DMS114 treated with DMSO at 0.1 percent for 48 hours (cell line): ENCODE measurements around the gene DNAI2.

Experiments used
- DNase-seq: peaks from one replicate; lab custom pipeline; 2025; ENCODE audit not compliant: unreplicated experiment; lab: John Stamatoyannopoulos, UW

The DNAI2 gene, protein sequence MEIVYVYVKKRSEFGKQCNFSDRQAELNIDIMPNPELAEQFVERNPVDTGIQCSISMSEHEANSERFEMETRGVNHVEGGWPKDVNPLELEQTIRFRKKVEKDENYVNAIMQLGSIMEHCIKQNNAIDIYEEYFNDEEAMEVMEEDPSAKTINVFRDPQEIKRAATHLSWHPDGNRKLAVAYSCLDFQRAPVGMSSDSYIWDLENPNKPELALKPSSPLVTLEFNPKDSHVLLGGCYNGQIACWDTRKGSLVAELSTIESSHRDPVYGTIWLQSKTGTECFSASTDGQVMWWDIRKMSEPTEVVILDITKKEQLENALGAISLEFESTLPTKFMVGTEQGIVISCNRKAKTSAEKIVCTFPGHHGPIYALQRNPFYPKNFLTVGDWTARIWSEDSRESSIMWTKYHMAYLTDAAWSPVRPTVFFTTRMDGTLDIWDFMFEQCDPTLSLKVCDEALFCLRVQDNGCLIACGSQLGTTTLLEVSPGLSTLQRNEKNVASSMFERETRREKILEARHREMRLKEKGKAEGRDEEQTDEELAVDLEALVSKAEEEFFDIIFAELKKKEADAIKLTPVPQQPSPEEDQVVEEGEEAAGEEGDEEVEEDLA

DNA sequence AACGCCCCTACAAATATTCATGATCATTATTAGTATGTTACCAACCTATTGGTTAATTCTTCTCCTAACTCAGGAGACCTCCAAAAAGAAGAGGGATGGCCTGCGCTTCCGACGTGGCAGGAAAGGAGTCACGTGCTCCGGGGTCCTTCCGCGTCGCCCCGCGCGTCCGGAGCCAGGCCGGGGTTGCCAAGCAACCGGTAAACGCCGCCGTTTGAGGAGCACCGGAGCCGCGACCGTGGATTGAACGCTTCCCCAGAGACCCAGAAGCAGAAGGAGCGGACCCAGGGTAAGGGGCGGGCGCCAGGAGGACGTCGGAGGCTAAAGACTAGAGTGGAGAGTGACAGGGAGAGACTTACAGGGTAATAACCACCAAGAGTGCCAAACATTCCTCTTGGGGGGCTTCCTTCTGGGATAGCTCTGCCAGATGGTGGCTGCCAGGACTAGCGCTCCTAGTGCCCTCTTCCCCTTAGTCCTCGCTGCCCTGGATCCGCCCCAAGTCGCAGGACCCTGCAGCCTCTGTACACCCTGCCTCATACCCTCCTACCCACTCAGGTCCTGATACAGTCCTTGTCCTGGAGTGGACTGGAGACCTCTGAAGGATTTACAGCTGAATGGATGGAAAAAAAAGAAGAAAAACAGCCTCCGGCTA is at the start of gene DNAI2:
TSS of gene DNAI2 (plus strand) at position 175 of the 649 bp plus-strand sequence. CDS start 7,584 bp downstream, outside the sequence.
- no peak for DNase-seq

- no peak for DNase-seq
Measured at GRCh38 chr17:74224959-74225725, 48.9 kb upstream of the DNAI2 start.

DNA sequence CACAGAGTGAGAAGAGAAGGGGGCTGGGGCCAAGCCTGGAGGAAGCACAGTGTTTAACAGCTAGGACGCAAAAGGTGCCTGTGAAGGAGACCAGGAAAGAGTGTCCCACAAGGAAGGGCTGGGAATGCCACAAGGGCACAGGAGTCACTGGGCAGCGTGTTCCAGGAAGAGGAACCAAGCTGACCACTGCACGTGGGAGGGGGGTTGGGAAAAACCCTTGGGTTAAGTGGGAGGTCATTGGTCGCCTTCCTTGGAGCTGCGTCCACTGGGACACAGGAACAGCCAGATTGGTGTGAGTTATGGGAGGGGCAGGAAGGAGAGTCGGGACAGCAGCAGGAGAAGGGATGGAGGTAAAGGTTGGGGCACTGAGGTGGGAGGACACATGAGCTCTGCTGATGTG is 47.8 kb upstream of the DNAI2 start:
- no peak for DNase-seq

DNA sequence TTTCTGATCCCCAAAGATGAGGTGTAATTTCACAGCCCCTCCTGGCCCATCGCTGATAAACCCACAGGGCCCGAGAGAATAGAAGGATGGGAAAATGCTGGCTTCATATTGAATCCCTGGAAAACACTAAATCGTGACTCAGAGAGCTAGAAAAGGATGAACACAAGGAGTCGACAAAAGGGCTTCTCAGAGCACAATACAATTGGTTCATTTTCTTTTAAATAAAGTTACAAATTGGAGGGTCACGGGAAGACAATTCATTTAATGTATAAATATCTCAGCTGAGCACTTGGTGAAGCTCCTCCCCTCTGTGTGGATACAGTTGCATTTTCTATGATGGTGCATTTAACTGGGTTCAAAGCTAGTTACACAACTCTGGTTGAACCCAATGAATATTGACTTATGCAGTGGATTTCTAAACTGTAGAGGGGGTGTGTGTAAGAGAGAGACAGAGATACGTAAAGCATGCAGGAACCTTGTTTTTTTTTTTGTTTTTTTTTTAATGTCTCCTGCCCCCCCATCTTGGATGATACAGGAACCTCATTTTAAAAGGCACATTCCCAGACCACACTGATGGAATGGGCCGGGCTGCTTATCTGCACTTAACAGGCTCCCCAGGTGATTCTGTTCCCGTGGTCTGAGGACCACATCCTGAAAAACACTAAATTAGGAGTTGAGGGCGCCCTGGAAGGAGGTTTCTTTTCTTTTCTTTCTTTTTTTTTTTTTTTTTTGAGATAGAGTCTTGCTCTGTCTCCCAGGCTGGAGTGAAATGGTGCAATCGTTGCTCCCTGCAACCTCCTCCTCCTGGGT is 46.6 kb upstream of the DNAI2 start:
- DNase-seq = no peak

GRCh38 chr17:74228306-74228978 is 45.6 kb upstream of the DNAI2 start:
- no peak for DNase-seq

- DNase-seq = no peak
Measured at GRCh38 chr17:74230896-74231295, 43.1 kb upstream of the DNAI2 start.

GRCh38 chr17:74231928-74232907 is 41.8 kb upstream of the DNAI2 start:
- DNase-seq = no peak

- no peak for DNase-seq
Measured at GRCh38 chr17:74233937-74234336, 40.1 kb upstream of the DNAI2 start.

DNA sequence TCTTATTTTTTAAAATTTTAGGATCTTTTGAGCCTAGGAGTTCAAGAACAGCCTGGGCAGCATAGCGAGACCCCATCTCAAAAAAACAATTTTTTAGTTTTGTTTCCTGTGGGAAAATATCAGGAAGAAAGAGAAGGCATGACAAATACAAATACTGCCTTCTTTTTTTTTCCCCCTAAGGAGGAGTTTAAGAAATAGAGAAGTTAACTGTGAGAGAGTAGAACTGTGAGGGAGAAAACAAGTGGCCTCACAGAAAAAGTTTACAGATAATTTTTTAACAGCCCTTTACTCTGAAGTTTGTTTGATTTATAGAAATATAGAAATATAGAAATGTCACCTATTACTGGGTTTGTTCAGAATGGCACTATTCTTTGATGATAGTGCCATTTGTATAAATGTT is 39.5 kb upstream of the DNAI2 start:
- no peak for DNase-seq

DNA sequence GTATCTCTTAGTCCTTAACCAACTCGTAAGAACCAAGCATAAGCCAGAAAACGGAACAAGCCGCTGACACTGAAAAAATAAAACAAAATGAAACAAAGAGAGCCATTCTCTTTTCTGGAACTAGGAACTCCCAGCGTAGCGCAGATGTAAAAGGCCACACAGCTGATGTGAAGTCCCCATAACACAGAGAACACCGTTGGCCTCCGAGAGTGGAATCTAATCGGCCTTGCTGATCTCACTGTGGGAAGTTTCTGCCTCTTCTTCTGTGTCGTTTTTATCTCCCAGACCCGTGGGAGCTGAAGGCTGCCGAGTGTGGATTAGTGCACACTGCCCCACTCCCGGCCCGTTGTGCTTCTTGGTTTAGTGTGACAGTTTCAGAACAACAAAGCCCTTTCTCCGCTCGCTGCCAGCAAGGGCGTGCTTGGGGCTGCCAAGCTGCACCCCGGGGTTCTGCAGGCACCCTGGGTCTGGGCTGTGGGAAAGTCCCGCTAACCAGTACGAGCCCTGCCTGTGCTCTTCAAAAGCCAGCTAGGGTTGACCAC is 38.9 kb upstream of the DNAI2 start:
- no peak for DNase-seq

GRCh38 chr17:74235911-74236371 is 38.1 kb upstream of the DNAI2 start:
- DNase-seq = no peak

DNA sequence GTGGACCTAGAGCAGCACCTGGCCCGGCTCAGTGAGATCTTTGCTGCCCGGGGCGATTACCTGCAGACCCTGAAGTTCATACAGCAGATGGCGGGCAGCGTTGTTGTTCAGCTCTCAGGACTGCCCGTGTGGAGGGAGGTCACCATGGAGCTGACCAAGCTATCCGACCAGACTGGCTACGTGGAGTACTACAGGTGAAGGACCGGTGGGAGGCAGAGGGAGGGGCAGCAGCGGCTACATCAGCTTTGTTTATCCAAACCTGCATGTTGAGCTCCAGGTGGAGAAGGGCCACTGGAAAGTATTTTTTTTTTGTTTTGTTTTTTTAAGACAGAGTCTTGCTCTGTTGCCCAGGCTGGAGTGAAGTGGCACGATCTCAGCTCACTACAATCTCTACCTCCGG is 36.7 kb upstream of the DNAI2 start:
- no peak for DNase-seq

DNA sequence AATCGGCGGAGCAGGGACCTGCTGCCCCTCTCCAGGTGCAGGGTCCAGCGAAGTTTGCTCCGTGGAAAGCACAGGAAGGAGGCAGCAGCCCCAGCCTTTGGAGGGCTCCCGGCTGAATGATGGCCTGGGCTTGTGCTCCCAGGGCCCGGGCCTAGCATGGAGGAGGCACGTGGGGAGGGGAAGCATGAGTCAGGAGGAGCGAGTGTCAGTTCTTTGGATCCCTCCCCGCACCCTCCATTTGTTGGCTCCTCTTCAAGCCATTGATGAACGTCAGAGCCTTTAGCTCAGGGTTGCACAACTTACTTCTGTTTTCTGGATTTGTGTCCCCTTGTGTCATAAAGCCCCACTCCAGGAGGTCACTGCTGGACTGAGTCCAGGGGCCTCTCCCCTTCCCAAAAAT is 34.9 kb upstream of the DNAI2 start:
- no peak for DNase-seq

GRCh38 chr17:74240618-74241205 is 33.3 kb upstream of the DNAI2 start:
- DNase-seq = no peak

- DNase-seq = no peak
Measured at GRCh38 chr17:74241431-74241830, 32.6 kb upstream of the DNAI2 start.

DNA sequence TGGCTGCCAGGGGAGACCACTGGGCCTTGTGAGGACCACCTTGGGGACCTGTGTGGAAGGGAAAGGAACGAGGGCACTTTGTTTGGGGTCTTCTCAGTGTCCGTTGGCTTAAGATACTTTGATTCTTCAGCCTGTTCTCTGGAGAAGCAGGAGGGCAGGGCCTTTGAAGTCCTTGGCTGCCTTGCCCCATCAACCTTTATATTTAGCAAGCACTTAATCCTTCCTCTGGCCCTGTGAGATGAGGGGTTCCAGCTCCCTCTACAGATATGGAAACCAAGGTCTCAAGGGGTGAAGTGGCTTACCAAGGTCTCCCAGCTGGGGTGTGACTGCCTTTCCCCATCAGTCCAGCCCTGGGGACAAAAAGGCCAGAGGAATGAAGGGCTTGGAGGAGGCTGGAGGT is 32.2 kb upstream of the DNAI2 start:
- DNase-seq = no peak

- no peak for DNase-seq
Measured at GRCh38 chr17:74243013-74243755, 30.9 kb upstream of the DNAI2 start.
